ENCODE measurements around the gene TRIM60. TPM values are rescaled to one million over a fixed set of nuclear protein-coding genes. Genes with fewer than 3 reads are reported as not detected.

TRIM60 gene
- total and polyA plus RNA-seq, 2 of the 13 experiments (the other 11 are each of a cell fraction or from before 2014, with no cell fraction given) = not detected

DNA sequence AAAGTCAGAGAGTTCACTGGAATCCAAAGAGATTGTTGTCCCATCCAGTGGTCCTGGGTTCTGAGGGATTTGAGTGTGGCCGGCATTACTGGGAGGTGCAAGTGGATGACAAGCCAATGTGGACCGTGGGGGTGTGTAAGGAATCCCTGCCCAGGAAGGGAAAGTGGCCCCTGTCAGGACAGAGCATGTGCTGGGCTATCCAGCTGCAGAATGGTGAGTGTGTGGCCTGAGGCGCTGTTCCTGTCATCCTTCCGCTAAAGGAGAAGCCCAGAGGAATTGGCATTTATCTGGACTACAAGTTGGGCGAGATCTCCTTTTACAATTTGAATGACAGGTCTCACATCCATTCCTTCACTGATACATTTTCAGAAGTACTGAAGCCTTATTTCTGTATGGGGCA, 20.4 kb upstream of the TRIM60 start:
- Histone ChIP-seq H3K27me3 (ENCODE audit: control insufficient read depth in 1 of 2, insufficient read depth in 2 of 2, low read length in 2 of 2) (peaks cover 2 to 5% of the 10 kb centered on the region in 2 experiments; a peak in 2 of 5 replicates), H2AFZ (ENCODE audit: low read length) (no peak overlapping the region), H3K4me3 (replicated peaks in 1 of 3; ENCODE audit: insufficient read depth in 1 of 3, low read depth in 2 of 3, low read length in 3 of 3) (no peak overlapping the region), H3K36me3 (replicated peaks in 1 of 2; ENCODE audit: control insufficient read depth in 1 of 2, insufficient read depth in 2 of 2, low read length in 2 of 2) (no peaks in the 10 kb centered on the region), H3K79me2 (ENCODE audit: insufficient read depth, low read length) (no peaks in the 10 kb centered on the region), H3K9me3 (ENCODE audit: low read length) (no peaks in the 10 kb centered on the region), H4K20me1 (ENCODE audit: insufficient read depth, low read length) (no peaks in the 10 kb centered on the region), H3K9ac (ENCODE audit: insufficient read depth, low read depth, low read length) (no peak overlapping the region), H3K4me1 (ENCODE audit: insufficient read depth, low read length) (peaks cover 6% of the 10 kb centered on the region; the same call in 1 of the 2 replicates), H3K27ac (ENCODE audit: extremely low read length, insufficient read depth, low read length) (no peak overlapping the region), H3K4me2 (ENCODE audit: low read depth, low read length) (no peak overlapping the region)
- no TSS peak for BruUV-seq (replicated peaks)
- TF ChIP-seq ZNF775 (CRISPR knock-in tag; IDR thresholded peaks at IDR 0.05; ENCODE audit: borderline replicate concordance) = no peak
- TF ChIP-seq ATF7 (IDR thresholded peaks at IDR 0.05) = no peak
- no peak for TF ChIP-seq ATF7 (CRISPR knock-in tag; IDR thresholded peaks at IDR 0.05)
- no peak for TF ChIP-seq ZNF275 (CRISPR knock-in tag; IDR thresholded peaks at IDR 0.05; ENCODE audit: borderline replicate concordance)
- no peak for ATAC-seq
- CTCF ChIA-PET (ENCODE audit: low intra/inter-chr PET ratio, low total read pairs) = no interaction called here
- in situ Hi-C loops (cut with HindIII; ENCODE audit: extremely low pct_ligation_motif_present, low pct_unique_long_range_greater_than_20kb) (no loop called here), intact Hi-C loops (cut with micrococcal nuclease; ENCODE audit: unreplicated experiment) (no loop called here)
- 4% methylated on average over 3 of the region's 5 CpGs for WGBS (ENCODE audit: low lambda C conversion rate)
- POLR2A ChIA-PET = no interaction called here
- DNase-seq (ENCODE audit: low spot score) = no peak
- FAIRE-seq = no peak

- Histone ChIP-seq H3K4me3 (replicated peaks in 1 of 3; ENCODE audit: insufficient read depth in 1 of 3, low read depth in 2 of 3, low read length in 3 of 3) (no peak overlapping the region), H3K27me3 (ENCODE audit: control insufficient read depth in 1 of 2, insufficient read depth in 2 of 2, low read length in 2 of 2) (peaks cover 2 to 5% of the 10 kb centered on the region in 2 experiments; a peak in 2 of 5 replicates), H3K9me3 (ENCODE audit: low read length) (no peaks in the 10 kb centered on the region), H3K4me2 (ENCODE audit: low read depth, low read length) (no peak overlapping the region), H3K9ac (ENCODE audit: insufficient read depth, low read depth, low read length) (no peak overlapping the region), H3K4me1 (ENCODE audit: insufficient read depth, low read length) (no peaks in the 10 kb centered on the region), H3K27ac (ENCODE audit: extremely low read length, insufficient read depth, low read length) (no peak overlapping the region), H3K36me3 (replicated peaks in 1 of 2; ENCODE audit: control insufficient read depth in 1 of 2, insufficient read depth in 2 of 2, low read length in 2 of 2) (no peaks in the 10 kb centered on the region), H3K79me2 (ENCODE audit: insufficient read depth, low read length) (no peaks in the 10 kb centered on the region), H2AFZ (ENCODE audit: low read length) (no peak overlapping the region), H4K20me1 (ENCODE audit: insufficient read depth, low read length) (no peaks in the 10 kb centered on the region)
- DNase-seq (ENCODE audit: low spot score) (no peak), FAIRE-seq (no peak), ATAC-seq (no peak)
- TF ChIP-seq ZNF460 (CRISPR knock-in tag; IDR thresholded peaks at IDR 0.05; ENCODE audit: borderline replicate concordance) (no peak), ZFP36 (IDR thresholded peaks at IDR 0.05; ENCODE audit: borderline replicate concordance, low read depth, low read length, partially characterized antibody) (no peak), FUBP1 (CRISPR knock-in tag; IDR thresholded peaks at IDR 0.05; ENCODE audit: borderline replicate concordance) (no peak), PAX8 (CRISPR knock-in tag; IDR thresholded peaks at IDR 0.05; ENCODE audit: borderline replicate concordance) (no peak), ZNF713 (CRISPR knock-in tag; IDR thresholded peaks at IDR 0.05) (no peak), SNAPC5 (CRISPR knock-in tag; IDR thresholded peaks at IDR 0.05; ENCODE audit: borderline replicate concordance) (no peak), PRMT3 (CRISPR knock-in tag; IDR thresholded peaks at IDR 0.05; ENCODE audit: borderline replicate concordance, low read depth) (no peak), EED (CRISPR knock-in tag; IDR thresholded peaks at IDR 0.05) (no peak)
- TF ChIP-seq, protein P1, sequence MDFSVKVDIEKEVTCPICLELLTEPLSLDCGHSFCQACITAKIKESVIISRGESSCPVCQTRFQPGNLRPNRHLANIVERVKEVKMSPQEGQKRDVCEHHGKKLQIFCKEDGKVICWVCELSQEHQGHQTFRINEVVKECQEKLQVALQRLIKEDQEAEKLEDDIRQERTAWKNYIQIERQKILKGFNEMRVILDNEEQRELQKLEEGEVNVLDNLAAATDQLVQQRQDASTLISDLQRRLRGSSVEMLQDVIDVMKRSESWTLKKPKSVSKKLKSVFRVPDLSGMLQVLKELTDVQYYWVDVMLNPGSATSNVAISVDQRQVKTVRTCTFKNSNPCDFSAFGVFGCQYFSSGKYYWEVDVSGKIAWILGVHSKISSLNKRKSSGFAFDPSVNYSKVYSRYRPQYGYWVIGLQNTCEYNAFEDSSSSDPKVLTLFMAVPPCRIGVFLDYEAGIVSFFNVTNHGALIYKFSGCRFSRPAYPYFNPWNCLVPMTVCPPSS (IDR thresholded peaks at IDR 0.05) = no peak
- in situ Hi-C loops (cut with HindIII; ENCODE audit: extremely low pct_ligation_motif_present, low pct_unique_long_range_greater_than_20kb) = no loop called here
- POLR2A ChIA-PET = no interaction called here
- CTCF ChIA-PET (ENCODE audit: low intra/inter-chr PET ratio, low total read pairs) = no interaction called here
- intact Hi-C loops (cut with micrococcal nuclease; ENCODE audit: unreplicated experiment) = no loop called here
- BruUV-seq (replicated peaks) = no TSS peak
Observed at GRCh38 chr4:165013691-165014090, 18.1 kb upstream of the TRIM60 start.
